Fibroblast of peridontal ligament (primary cell): ENCODE data around the gene CDH3.

ENCODE experiments used
- DNase-seq: peaks from one replicate; pipeline ENCODE4 v3.0.0-alpha.2; 2010; ENCODE audit errors: extremely low read depth

Gene CDH3

DNA sequence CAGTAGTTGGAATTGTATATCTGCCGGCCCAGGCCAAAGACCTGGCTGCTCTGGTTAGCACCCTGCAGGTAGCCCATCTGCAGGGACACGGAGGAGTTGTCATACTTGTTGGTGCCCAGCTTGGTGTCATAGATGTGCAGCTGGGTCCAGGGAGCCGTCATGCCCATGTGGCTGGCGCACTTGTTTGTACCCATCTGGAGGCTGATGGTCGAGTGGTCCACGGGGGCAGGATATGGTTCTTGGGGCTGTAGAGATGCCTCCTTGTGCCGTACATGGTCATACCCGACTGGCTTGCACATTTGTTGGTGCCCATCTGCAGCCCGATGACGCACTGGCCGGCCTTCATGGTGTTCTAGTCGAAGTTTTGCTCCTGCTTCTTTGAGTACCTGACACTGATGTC lies 6.0 kb downstream of the CDH3 start:
- no peak for DNase-seq

DNA sequence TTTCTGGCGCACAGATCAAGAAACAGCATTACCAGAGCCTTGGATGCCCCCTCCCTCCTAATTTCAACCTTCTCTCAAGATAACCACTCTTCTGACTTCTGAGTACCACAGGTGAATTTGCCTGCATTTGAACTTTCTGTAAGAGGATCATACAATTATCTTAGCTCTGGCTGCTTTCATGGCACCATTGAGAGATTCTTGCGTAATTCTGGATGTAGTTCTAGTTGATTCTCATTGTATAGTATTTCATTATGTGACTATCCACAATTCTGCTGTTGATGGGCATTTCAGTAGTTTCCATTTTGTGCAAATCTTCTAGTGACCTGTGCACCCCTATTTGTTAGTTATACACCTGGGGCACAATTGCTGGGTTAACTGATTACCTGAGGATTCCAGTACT lies 7.5 kb downstream of the CDH3 start:
- DNase-seq: no peak

DNA sequence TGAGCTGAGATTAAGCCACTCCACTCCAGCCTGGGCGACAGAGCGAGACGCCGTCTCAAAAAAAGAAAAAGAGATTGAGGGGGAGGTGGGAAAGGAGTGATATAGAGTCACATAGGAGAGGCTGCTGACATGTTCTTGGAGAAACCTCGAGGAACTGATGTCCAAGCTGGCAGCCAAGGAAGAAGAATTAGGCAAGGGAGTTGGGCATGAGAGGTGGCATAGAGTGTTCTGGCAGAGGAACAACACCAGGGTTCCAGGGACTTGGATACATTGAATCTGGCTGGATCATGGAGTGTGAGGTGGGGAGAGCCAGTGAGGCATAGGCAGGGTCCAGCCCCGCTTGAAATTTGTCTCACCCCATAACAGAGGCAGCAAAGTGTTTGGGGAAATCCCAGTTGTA lies 10.7 kb downstream of the CDH3 start:
- no peak for DNase-seq

DNA sequence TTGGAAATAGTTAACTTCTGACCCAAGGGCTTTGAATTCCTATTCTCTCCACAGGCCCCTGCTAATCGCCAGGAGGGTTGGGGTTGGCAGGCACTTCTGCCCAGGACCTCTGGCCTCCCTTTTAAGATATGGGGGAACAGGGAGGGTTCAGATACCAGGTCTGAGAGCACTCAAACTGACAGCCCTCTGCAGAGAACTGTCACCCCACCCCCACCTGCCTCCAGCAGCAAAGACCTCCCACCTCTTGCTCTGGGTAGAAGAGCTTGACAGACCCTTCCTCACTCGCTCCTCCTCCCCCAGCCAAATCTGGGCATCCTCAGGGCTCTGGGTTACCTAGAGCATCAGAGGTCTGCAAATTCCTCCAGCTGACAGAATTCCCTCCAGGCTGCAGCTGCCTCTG lies 11.6 kb downstream of the CDH3 start:
- no peak for DNase-seq

DNA sequence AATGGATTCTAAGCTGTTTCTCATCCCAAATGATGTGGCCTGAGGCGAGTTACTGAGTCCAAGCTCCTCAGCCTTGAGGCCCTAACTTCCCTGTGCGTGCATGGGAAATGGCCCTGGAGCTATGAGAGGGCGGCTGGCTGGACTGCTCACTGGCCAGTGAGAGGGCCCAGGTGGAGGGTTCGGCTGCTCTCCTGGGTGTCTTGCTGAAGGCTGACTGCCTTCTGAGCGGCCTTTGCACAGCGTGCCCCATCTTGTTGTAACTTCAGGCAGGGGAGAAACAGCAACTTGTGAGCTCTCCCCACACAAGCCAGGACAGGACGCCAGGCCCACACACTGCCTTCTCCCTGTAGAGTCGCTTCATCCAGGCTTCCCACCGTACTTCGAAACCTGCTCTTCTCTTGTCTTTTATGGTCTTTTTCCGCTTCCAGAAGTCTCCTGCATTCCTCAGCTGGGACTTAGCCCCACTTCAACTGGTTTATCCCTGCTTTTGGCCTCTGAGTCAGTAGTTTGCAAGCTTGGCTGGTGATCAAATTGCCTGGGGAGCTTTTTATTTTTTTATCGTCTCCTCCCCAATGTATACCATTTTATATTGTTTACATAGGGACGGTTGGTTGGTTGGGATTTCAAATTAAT lies 13.3 kb downstream of the CDH3 start:
- DNase-seq: peak; percentile 69

DNA sequence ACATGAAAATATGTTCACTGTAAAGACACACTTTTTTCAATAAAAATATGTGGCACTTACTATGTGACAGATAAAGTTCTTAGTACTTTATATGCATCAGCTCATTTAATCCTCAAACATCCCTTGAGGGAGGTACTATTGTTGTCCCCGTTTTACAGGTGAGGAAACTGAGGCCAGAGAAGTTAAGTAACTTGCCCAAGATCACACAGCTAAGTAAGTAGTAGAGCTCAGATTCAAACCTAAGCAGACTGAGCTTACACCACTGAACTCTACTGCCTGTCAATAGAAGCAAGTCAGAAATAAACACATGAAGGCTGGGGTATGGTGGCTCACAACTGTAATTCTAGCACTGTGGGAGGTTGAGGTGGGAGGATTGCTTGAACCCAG lies 13.9 kb downstream of the CDH3 start:
- no peak for DNase-seq

DNA sequence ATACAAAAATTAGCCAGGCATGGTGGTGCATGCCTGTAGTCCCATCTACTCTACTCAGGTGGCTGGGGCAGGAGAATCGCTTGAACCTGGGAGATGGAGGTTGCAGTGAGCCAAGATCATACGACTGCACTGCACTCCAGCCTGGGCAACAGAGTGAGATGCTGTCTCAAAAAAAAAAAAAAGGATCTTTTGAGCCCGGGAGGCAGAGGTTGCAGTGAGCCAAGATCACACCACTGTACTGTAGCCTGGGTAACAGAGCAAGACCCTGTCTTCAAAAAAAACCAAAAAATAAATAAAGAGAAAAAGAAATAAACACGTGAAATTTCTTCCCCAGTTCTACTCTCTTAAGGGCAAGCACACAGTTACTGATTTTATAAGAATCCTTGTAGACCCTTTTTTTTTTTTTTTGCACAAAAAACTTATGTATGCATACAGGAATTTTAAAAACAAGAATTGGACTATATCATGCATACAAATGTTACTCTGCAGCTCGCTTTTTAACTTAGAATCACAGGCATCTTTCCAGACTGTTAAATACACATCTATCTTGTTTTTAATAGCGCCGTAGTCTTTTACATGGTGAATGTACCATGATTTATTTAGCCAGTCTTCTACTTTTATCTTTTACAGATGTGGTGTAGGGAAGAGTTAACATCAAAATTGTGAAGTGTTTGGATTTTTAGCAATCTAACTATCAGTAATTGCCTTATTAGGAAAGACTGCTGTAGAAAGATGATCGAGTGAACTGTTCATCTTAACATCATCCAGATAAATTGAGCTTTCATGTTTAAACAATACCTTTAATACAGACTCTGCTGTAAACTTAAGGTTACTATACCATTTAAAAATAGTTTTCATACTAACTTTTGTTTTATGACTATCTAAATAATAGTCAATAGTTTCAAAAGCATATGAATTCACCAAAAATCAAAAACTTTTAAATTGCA lies 14.6 kb downstream of the CDH3 start:
- no peak for DNase-seq

DNA sequence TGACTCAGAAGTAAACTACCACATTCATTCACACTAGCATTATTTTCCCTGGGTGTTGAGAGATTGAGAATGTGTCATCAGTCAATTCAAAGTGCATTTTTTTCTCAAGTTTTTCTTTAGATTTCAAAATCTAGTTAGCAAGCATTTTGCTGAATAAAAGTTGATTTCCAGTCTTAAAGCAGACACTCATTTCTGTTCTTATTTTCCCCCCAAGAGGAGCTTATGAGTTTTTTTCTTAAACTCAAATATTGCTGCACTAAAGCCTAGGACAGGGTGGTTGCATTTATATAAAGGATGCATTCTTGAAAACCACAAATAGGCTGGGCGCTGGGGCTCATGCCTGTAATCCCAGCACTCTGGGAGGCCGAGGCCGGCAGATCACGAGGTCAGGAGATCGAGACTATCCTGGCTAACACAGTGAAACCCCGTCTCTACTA lies 15.3 kb downstream of the CDH3 start:
- DNase-seq: peak; percentile 25

DNA sequence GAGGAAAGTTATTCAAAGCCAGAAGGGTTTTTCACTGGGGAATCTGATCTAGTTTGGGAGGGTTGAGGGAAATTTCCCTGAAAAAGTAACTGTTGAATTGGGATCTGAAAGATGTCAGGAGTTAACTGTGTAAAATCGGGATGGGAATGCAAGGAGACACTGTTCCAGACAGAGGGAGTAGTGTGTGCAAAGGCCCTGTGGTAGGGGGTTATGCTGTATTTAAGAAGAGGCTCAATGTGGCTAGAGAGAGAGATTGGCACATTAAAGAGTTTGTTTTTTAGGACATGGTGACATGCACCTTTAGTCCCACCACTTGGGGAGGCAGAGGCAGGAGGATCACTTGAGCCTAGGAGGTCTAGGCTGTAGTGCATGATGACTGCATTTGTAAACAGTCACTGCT lies 16.9 kb downstream of the CDH3 start:
- no peak for DNase-seq

DNA sequence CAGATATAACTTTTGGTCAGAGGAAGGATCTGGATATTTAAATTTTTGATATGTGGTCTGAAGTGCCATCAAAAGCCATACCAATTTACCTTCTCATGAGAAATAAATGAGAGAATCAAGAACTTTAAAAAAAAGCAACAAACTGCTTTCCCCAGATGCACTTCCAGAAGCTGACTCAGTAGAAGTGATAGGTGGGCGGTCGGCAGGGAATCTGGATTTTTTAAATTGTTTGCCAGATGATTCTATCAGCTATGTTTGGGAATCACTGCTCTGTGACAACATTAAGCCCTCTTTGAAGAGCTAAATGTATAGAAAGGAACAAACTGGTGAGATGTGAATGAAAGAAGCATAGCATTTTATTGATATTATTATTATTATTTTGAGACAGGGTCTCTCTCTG lies 19.2 kb downstream of the CDH3 start:
- no peak for DNase-seq

DNA sequence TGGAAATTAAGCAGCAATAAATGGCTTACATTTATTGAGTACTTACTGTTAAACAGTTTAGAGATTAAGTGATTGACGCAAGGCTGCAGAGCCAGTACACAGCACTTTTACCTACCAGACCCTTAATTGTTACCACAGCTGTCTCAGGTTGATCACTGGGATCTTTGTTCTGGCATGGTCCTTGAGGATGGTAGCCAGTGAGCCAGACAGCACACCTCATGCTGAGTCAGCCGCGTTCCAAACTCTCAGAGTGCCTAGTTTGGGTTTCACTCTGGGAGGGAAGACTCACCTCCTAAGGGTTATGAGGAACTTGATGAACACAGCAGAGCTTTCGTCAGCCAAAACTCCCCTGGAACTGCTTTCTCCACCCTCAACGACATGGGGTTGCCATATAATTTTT lies 20.4 kb downstream of the CDH3 start:
- no peak for DNase-seq

DNA sequence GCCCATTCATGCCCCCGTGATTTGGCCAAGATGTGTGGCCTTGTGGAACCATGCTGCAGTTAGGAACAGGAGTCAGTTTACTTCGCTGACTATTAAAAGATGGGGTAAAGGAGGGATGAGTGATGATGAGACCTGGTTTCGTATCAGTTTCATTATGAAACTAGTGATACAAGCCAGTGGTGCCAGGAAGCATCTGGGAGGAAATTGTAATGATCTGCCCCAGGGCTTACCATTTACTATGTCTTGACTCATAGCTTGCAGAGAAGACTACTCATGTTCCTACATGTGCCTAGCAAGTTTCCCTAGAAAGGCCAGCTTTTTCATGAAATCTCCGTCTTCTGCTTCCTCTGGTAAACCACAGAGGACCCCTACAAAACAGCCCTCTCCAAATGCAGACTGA lies 23.2 kb downstream of the CDH3 start:
- peak; percentile 3 for DNase-seq

DNA sequence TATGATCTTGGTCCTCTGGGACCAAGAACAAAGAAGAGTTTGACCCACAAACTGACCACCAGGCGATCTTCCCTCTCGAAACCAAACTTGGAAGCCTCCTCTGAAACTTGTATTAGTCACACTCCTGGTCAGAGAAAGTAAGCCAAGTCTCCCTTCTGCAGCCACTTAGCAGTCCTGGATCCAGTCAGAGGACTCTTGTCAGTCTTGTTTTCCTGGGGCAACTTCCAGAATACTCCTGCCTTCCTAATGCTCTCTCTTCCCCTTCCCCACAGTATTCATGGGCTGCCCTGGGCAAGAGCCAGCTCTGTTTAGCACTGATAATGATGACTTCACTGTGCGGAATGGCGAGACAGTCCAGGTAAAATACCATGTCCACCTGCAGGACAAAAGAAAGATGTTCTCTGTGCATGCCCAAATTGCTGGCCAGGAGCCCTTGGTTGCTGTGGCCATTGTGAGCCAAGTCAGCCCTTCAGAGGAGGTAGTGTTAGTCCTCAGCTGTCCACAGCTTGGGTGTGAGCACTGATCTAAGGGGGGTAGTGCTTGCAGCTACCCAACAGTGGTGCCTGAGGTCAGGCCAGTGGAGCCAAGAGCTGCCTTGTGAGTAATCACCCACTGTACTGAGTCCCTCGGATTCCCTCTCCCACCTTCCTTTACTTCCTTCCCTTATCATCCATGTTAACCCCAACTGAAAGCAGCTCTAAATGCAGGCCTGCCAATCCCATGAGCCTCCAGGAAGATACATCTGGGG lies 31.2 kb downstream of the CDH3 start:
- DNase-seq: no peak

DNA sequence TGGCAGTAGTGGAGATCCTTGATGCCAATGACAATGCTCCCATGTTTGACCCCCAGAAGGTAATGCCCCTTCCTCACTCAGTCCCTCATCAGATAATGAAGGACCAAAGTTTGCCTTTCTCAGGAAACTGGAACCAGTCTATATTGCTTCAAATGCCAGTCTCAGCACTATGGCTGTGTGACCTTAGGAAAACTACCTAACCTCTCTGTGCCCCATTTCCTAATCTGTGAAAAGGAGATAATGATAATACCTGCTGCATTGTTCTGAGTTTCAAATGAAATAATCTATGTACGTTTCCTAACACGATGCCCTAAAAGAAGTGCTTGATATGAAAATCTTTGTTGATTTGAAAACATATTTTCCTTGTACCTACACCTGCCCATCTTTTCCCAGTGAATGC lies 35.9 kb downstream of the CDH3 start:
- DNase-seq: no peak

DNA sequence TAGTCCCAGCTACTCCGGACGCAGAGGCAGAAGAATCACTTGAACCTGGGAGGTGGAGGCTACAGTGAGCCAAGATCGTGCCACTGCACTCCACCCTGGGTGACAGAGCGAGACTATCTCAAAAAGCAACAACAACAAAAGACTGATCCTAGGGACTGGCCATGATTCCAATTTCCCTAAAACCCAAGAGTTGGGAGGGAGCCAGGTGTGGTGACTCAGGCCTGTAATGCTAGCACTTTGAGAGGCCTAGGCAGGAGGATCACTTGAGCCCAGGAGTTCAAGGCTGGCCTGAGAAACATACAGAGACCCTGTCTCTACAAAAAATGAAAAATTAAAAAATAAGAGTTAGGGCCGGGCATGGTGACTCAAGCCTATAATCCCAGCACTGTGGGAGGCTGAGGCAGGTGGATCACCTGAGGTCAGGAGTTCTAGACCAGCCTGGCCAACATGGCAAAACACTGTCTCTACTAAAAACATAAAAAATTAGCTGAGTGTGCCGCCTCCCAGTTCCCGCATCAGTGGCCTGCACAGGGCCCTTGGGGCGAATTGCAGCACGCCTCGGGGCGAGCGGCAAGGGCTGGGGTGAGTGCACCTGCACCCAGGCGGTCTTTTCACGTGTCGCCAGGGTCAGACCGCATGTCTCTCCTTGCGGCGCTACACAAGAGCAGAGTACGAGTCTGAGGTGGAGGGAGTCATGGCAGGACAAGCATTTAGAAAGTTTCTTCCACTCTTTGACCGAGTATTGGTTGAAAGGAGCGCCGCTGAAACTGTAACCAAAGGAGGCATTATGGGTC lies 40.8 kb downstream of the CDH3 start:
- DNase-seq: no peak

DNA sequence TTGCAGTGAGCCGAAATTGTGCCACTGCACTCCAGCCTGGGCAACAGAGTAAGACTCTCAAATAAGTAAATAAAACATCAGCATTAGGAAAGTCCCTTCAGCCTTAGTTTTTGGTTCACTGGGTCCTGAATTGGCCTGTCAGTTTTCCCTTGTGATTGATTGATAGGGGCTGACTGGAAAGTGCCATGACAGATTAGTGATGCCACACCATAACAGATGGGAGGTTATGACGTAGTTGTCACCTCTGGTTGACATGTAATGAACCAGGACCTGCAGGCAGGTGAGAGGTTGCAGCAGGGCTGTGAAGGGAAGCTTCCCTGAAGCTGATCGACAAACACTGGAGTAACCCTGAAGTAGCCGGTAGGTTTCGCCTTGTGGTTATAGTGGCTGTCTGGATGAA lies 41.8 kb downstream of the CDH3 start:
- no peak for DNase-seq

DNA sequence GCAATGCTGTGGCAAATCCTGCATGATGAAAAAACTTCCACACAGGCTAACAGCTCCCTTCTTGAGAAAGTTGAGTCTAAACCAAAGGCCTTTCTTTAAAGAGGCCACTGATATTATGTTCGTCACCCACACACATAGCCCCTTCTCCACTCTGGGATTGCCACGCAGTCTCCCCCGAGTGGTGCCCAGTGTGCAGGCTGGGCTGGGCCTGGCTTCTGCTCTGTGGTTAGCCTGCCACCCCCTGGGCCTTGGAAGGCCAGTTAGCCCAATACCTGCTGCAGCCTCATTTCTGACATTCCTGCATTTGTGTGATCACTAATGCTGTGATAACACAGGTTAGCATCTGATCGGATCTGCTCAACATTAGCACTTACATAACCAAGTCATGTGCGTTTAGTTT lies 44.8 kb downstream of the CDH3 start:
- no peak for DNase-seq

DNA sequence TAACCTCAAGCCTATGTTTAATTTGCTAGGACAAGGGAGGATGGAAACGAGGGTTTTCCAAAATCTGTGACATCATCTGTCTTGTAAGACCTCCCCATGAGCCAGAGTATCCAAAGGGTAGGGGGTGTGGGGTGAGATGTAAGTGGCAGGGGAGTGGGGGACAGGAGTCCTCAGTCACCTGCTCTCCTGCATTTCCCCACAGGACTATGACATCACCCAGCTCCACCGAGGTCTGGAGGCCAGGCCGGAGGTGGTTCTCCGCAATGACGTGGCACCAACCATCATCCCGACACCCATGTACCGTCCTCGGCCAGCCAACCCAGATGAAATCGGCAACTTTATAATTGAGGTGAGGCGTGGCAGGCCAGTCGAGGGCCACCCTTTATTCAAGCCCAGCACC lies 50.5 kb downstream of the CDH3 start:
- no peak for DNase-seq

DNA sequence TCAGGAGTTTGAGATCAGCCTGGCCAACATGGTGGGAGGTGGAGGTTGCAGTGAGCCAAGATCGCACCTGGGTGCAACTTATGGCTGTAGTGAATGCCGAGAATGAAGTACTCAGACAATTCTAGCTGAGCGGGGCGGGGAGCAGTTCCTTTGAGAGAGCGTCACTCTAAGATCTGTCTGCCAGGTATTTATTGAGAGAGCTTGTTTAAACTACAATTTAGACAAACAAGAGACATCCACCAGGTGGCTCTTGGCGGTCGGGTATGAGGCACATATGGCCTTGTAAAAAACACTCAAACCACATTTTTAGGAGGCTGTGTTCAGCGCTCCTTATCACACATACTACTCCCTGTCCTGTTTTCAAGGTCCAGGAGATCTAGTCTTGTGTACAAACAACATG lies 51.4 kb downstream of the CDH3 start:
- DNase-seq: no peak

DNA sequence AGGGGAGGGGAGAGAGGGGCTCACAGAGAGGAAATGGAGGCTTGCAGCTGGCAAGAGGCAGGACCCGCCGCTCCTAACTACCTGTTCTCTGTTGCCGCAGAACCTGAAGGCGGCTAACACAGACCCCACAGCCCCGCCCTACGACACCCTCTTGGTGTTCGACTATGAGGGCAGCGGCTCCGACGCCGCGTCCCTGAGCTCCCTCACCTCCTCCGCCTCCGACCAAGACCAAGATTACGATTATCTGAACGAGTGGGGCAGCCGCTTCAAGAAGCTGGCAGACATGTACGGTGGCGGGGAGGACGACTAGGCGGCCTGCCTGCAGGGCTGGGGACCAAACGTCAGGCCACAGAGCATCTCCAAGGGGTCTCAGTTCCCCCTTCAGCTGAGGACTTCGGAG lies 53.0 kb downstream of the CDH3 start:
- DNase-seq: no peak

DNA sequence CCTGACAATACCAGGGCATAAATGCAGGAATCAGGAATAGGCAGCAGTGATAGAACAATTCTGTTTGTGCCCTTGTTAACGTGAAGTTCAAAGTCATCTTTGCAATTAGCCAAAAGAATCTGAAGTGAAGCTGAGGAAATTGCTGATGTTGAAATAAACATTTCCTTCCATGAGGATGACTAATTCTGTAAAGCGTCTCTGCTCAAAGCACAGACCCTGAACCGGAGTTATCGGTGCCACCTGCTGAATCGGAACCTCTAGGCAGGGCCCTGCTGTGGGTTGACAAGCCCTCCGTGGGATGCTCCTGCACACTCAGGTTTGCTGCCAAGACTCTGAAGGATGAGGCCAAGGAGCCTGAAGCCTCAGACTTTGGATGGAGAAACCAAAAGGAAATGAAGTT lies 55.0 kb downstream of the CDH3 start:
- peak; percentile 22 for DNase-seq

DNA sequence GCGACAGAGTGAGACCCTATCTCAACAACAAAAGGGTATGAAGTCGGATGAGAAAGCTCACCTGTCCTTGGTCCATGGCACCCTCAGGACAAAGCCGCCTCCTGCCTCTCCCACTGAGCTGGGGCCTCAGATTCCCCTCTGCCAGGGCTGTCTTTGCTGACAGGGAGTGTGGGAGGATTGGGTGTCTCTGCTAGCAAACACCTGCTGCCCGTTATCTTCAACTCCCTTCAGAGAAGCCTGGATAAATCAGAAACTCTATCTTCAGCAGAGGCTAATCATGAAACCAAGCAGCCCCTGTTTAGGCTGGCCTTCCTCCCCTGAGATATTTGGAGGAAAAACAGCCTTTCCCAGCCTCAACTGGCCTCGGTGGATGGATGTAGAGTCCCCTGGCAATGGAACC lies 55.7 kb downstream of the CDH3 start:
- DNase-seq: no peak
